SK-N-SH treated with all-trans-retinoic acid at 6 μM for 48 hours (cell line): ENCODE results near the gene LILRA5.
"Not testable (repeated sequence)": the region's sequence is repeated elsewhere in the genome, so short reads cannot be mapped to it uniquely, and the experiment has no call there.

Source experiments
- ATAC-seq: fragments of 200-7000 bp; cut with Tn5 transposase; 3 replicates; pipeline ENCODE4 v1.9.1; 2020; ENCODE audit warnings: mild to moderate bottlenecking, moderate library complexity
- CSDC2 ChIP-seq: fragments of 250-450 bp; sonication (Bioruptor Pico); IDR thresholded peaks from 2 replicates; pipeline ENCODE4 v1.5.0; 2020; ENCODE audit warnings: mild to moderate bottlenecking, moderate library complexity
- ESRRG ChIP-seq: fragments of 250-450 bp; sonication (Bioruptor Pico); IDR thresholded peaks from 2 replicates; pipeline ENCODE4 v1.6.1; 2021; ENCODE audit warnings: mild to moderate bottlenecking
- GLIS3 ChIP-seq: fragments of 250-450 bp; sonication (Bioruptor Pico); IDR thresholded peaks from 2 replicates; pipeline ENCODE4 v1.5.0; 2020; ENCODE audit warnings: mild to moderate bottlenecking, moderate library complexity
- ISL1 ChIP-seq: fragments of 250-450 bp; sonication (Bioruptor Pico); IDR thresholded peaks from 2 replicates; pipeline ENCODE4 v2.1.2; 2022; ENCODE audit warnings: mild to moderate bottlenecking, moderate library complexity
- OSR1 ChIP-seq: fragments of 250-450 bp; sonication (Bioruptor Pico); IDR thresholded peaks from 2 replicates; pipeline ENCODE4 v1.8.0; 2022; ENCODE audit warnings: moderate library complexity, mild to moderate bottlenecking, inconsistent platforms
- RARB ChIP-seq: fragments of 250-450 bp; sonication (Bioruptor Pico); IDR thresholded peaks from 2 replicates; pipeline ENCODE4 v1.8.0; 2021; ENCODE audit warnings: mild to moderate bottlenecking, moderate library complexity
- TCF4 ChIP-seq: fragments of 250-450 bp; sonication (Bioruptor Pico); IDR thresholded peaks from 2 replicates; pipeline ENCODE4 v1.8.0; 2021; ENCODE audit warnings: mild to moderate bottlenecking, moderate library complexity, borderline replicate concordance
- ZC3H10 ChIP-seq: fragments of 250-450 bp; sonication (Bioruptor Pico); IDR thresholded peaks from 2 replicates; pipeline ENCODE4 v1.5.1; 2021; ENCODE audit warnings: mild to moderate bottlenecking, moderate library complexity
- ZFP3 ChIP-seq: fragments of 250-450 bp; sonication (Bioruptor Pico); IDR thresholded peaks from 2 replicates; pipeline ENCODE4 v1.5.0; 2020; ENCODE audit warnings: mild to moderate bottlenecking, moderate library complexity
- ZFP30 ChIP-seq: fragments of 450-650 bp; formaldehyde crosslinking; IDR thresholded peaks from 2 replicates; pipeline ENCODE4 v1.5.0; 2022; ENCODE audit warnings: mild to moderate bottlenecking, moderate library complexity
- ZNF70 ChIP-seq: fragments of 450-650 bp; formaldehyde crosslinking; IDR thresholded peaks from 2 replicates; pipeline ENCODE4 v1.5.0; 2020; ENCODE audit warnings: mild to moderate bottlenecking, moderate library complexity
- ZNF8 ChIP-seq: fragments of 450-650 bp; formaldehyde crosslinking; IDR thresholded peaks from 2 replicates; pipeline ENCODE4 v1.5.0; 2020; ENCODE audit warnings: mild to moderate bottlenecking, moderate library complexity
- TF ChIP-seq, protein P1 (sequence below): fragments of 250-450 bp; sonication (Bioruptor Pico); IDR thresholded peaks from 2 replicates; pipeline ENCODE4 v1.8.0; 2020; ENCODE audit warnings: mild to moderate bottlenecking, moderate library complexity, borderline replicate concordance
- TF ChIP-seq, protein P2 (sequence below): fragments of 250-450 bp; sonication (Bioruptor Pico); IDR thresholded peaks from 2 replicates; pipeline ENCODE4 v1.5.0; 2020; ENCODE audit warnings: mild to moderate bottlenecking, moderate library complexity
- TF ChIP-seq, protein P3 (sequence below): fragments of 250-450 bp; sonication (Bioruptor Pico); IDR thresholded peaks from 2 replicates; pipeline ENCODE4 v1.8.0; 2021; ENCODE audit warnings: low read depth, mild to moderate bottlenecking, moderate library complexity, borderline replicate concordance

LILRA5 gene

DNA sequence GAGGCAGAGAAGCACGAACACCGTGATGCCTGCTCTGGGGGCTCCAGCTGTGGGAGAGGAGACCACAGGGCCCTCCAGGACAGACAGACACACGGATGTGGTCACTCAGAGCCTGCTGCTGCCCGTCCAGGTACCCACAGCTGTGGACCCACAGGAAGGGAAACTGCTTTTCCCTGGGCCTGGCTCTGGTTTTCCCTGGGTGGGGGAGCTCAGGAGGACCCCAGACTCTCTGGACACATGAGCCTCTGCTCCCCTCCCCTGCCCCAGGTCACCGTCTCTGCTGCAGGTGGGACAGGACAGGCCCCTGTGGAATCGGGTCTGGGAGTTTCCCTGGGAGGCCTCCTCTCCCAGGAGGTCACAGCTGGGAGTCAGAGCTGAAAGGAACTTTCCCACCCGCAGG is 18.7 kb upstream of the LILRA5 start:
- no peak for ATAC-seq
- TF ChIP-seq ZNF70 (CRISPR knock-in tag) = no peak

DNA sequence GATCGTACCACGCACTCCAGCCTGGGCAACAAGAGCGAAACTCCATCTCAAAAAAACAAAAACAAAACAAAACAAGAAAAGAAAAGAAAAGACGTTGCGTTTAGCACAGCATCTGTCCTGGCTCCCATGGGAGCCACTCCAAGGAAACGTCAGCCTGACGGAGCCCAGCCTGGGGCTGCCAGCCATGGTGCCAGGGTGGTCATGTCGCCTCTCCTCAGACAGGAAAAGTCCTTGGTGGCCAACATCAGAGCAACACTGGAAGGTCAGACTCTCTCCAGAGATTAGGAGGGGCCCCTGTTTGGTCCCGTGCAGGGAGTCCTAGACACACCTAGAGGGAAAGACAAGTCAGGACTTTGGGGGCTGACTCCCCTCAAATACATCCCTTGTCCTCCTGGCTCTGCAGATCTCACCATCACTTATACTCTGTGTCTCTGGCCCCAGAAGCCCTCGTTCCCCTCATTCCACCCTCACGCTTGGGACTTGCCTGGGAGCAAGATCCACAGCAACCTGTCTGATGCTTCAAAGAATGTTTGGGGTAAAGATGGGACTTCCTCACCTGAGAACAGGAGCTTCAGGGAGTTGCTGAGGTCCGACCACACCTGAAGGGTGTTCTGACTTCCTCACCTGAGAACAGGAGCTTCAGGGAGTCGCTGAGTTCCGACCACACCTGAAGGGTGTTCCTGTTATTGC is 16.7 kb upstream of the LILRA5 start:
- TF ChIP-seq GLIS3 = no peak
- no peak for TF ChIP-seq RARB
- no peak for TF ChIP-seq OSR1 (CRISPR knock-in tag)
- no peak for TF ChIP-seq ZNF8 (CRISPR knock-in tag)
- TF ChIP-seq ZNF70 (CRISPR knock-in tag) = no peak
- TF ChIP-seq, protein P1, sequence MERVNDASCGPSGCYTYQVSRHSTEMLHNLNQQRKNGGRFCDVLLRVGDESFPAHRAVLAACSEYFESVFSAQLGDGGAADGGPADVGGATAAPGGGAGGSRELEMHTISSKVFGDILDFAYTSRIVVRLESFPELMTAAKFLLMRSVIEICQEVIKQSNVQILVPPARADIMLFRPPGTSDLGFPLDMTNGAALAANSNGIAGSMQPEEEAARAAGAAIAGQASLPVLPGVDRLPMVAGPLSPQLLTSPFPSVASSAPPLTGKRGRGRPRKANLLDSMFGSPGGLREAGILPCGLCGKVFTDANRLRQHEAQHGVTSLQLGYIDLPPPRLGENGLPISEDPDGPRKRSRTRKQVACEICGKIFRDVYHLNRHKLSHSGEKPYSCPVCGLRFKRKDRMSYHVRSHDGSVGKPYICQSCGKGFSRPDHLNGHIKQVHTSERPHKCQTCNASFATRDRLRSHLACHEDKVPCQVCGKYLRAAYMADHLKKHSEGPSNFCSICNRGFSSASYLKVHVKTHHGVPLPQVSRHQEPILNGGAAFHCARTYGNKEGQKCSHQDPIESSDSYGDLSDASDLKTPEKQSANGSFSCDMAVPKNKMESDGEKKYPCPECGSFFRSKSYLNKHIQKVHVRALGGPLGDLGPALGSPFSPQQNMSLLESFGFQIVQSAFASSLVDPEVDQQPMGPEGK (CRISPR knock-in tag) = no peak
- TF ChIP-seq CSDC2 (CRISPR knock-in tag) = no peak
- TF ChIP-seq ZFP3 (CRISPR knock-in tag) = no peak
- TF ChIP-seq, protein P2, sequence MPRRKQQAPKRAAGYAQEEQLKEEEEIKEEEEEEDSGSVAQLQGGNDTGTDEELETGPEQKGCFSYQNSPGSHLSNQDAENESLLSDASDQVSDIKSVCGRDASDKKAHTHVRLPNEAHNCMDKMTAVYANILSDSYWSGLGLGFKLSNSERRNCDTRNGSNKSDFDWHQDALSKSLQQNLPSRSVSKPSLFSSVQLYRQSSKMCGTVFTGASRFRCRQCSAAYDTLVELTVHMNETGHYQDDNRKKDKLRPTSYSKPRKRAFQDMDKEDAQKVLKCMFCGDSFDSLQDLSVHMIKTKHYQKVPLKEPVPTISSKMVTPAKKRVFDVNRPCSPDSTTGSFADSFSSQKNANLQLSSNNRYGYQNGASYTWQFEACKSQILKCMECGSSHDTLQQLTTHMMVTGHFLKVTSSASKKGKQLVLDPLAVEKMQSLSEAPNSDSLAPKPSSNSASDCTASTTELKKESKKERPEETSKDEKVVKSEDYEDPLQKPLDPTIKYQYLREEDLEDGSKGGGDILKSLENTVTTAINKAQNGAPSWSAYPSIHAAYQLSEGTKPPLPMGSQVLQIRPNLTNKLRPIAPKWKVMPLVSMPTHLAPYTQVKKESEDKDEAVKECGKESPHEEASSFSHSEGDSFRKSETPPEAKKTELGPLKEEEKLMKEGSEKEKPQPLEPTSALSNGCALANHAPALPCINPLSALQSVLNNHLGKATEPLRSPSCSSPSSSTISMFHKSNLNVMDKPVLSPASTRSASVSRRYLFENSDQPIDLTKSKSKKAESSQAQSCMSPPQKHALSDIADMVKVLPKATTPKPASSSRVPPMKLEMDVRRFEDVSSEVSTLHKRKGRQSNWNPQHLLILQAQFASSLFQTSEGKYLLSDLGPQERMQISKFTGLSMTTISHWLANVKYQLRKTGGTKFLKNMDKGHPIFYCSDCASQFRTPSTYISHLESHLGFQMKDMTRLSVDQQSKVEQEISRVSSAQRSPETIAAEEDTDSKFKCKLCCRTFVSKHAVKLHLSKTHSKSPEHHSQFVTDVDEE (CRISPR knock-in tag) = no peak
- TF ChIP-seq, protein P3, sequence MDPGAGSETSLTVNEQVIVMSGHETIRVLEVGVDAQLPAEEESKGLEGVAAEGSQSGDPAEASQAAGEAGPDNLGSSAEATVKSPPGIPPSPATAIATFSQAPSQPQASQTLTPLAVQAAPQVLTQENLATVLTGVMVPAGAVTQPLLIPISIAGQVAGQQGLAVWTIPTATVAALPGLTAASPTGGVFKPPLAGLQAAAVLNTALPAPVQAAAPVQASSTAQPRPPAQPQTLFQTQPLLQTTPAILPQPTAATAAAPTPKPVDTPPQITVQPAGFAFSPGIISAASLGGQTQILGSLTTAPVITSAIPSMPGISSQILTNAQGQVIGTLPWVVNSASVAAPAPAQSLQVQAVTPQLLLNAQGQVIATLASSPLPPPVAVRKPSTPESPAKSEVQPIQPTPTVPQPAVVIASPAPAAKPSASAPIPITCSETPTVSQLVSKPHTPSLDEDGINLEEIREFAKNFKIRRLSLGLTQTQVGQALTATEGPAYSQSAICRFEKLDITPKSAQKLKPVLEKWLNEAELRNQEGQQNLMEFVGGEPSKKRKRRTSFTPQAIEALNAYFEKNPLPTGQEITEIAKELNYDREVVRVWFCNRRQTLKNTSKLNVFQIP (CRISPR knock-in tag) = no peak
- TF ChIP-seq TCF4 (CRISPR knock-in tag) = no peak
- no peak for ATAC-seq

DNA sequence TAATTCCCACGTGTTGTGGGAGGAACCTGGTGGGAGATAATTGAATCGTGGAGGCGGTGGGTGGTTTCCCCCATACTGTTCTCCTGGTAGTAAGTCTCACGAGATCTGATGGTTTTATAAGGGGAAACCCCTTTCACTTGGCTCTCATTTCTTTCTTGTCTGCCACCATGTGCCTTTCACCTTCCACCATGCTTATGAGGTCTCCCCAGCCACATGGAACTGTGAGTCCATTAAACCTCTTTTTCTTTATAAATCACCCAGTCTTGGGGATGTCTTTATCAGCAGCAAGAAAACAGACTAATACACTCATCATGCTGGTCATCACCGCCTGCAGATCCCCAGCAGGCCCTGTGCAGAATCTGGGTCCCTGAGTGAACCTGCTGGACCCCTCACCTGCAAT is 15.8 kb upstream of the LILRA5 start:
- ATAC-seq = not testable (repeated sequence)

DNA sequence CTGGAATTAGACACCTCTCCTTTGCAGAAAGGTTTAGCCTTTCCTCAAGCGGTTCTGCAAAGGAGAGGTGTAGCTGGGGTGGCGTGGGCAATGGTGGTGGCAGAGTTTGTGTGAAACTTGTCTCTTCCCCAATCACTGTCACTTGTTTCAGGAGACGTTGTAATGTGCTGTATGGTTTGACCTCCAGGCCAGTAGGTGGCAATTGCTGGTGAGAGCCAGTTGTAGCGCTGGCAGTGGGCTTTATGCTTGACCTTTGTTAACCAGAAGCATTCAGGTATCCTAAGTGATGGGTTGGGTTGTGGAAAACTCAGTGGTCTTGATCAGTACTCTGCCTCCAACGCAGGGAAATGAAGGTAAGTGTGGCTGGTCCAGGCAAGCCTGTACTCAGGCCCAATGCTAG is 12.7 kb upstream of the LILRA5 start:
- ATAC-seq = no peak

More for the DNA sequence above, 12.7 kb upstream of the LILRA5 start:
- TF ChIP-seq, protein P1 (CRISPR knock-in tag) = no peak
- TF ChIP-seq ESRRG (CRISPR knock-in tag) = no peak
- no peak for TF ChIP-seq ISL1 (CRISPR knock-in tag)
- TF ChIP-seq, protein P2 (CRISPR knock-in tag) = no peak
- no peak for TF ChIP-seq ZFP3 (CRISPR knock-in tag)
- TF ChIP-seq ZFP30 = no peak
- TF ChIP-seq ZNF8 (CRISPR knock-in tag) = no peak
- no peak for TF ChIP-seq TCF4 (CRISPR knock-in tag)
- no peak for TF ChIP-seq ZC3H10 (CRISPR knock-in tag)
- no peak for TF ChIP-seq CSDC2 (CRISPR knock-in tag)
